Measurements from ENCODE around the gene CCNJL. TPM values are rescaled to one million over a fixed set of nuclear protein-coding genes. Genes with fewer than 3 reads are reported as not detected.

Gene CCNJL
- total and polyA plus RNA-seq, 4 donors: 0.07 to 0.84 (median 0.63) TPM

DNA sequence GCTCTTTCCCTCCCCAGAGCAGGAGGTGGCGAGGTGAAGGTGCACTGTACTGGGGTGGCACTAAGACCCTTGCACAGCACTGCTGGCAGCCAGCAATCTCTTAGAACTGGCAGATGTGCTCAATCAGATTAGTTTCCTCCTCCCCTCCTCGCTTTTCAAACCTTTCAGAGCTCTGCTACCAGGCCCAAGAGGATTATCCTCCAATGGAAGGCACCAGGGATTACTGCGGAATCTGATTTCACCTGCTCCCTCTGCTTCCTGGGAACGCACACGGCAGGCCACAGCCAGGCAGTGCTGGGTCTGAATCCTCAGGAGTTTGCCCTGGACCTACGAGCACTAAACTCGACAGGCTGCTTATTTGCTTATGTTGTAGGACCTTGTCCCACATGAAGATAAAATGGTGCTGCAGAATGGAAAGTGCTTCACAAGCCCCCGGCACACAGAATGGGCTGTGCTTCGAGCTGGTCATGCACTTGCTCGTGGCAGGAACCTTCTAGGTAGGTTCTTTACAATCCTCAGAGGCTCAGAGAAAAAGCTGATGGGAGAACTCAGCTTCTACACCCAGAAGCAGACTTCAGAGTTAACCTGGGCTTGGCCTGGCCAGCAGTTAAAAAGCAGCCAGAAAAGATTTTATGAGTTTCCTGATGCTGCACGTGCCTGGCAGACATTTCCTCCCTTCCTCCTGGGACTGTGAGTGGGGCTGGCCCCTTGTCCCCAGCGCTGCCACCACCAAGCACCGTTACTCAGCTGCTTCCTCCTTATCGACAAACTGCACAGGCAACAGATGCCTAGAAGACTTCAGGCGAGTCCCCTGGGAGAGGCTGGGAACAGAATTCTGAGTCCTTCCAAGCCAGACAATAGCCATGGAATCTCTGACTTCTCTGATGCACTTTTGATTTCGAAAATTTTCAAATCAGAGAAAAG is 50.0 kb downstream of the CCNJL start:
- no peak overlapping the region for H3K9ac ChIP-seq (ENCODE audit: low read depth in 1 of 2, low read length in 2 of 2)
- peaks cover 0 to 2% (median 0%) of the 10 kb centered on the region in 4 donors for H3K4me1 ChIP-seq (ENCODE audit: control insufficient read depth in 4 of 4, insufficient read depth in 4 of 4, low read length in 3 of 4)
- peaks cover 0 to 2% (median 0%) of the 10 kb centered on the region in 4 donors for H3K27me3 ChIP-seq (ENCODE audit: control insufficient read depth in 4 of 4, insufficient read depth in 4 of 4, low read length in 3 of 4)
- no peaks in the 10 kb centered on the region for H3K9me3 ChIP-seq (ENCODE audit: control insufficient read depth in 4 of 4, low read length in 3 of 4)
- H3K36me3 ChIP-seq (ENCODE audit: control insufficient read depth in 4 of 4, insufficient read depth in 3 of 4, low read depth in 1 of 4, low read length in 3 of 4): no peaks in the 10 kb centered on the region
- whole genome bisulfite sequencing: 55% methylated on average over 16 of the region's 16 CpGs
- TF ChIP-seq YY1 (IDR thresholded peaks at IDR 0.05) (no peak), NR2F2 (IDR thresholded peaks at IDR 0.05) (no peak), RAD21 (IDR thresholded peaks at IDR 0.05) (no peak), FOXA1 (IDR thresholded peaks at IDR 0.05) (no peak), EGR1 (IDR thresholded peaks at IDR 0.05; ENCODE audit: low read depth in 2 of 2) (no peak), GABPA (IDR thresholded peaks at IDR 0.05 in 1 of 2, conservative IDR thresholded peaks at IDR 0.05 in 1 of 2) (no peak), TAF1 (conservative IDR thresholded peaks at IDR 0.05) (no peak), HNF4A (conservative IDR thresholded peaks at IDR 0.05) (no peak), FOXA2 (IDR thresholded peaks at IDR 0.05) (no peak), RXRA (IDR thresholded peaks at IDR 0.05) (no peak), JUND (IDR thresholded peaks at IDR 0.05) (no peak), SP1 (IDR thresholded peaks at IDR 0.05) (no peak), HNF4G (IDR thresholded peaks at IDR 0.05) (no peak)
- TF ChIP-seq, protein P1, sequence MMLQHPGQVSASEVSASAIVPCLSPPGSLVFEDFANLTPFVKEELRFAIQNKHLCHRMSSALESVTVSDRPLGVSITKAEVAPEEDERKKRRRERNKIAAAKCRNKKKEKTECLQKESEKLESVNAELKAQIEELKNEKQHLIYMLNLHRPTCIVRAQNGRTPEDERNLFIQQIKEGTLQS (IDR thresholded peaks at IDR 0.05): no peak
- TF ChIP-seq, protein P2, sequence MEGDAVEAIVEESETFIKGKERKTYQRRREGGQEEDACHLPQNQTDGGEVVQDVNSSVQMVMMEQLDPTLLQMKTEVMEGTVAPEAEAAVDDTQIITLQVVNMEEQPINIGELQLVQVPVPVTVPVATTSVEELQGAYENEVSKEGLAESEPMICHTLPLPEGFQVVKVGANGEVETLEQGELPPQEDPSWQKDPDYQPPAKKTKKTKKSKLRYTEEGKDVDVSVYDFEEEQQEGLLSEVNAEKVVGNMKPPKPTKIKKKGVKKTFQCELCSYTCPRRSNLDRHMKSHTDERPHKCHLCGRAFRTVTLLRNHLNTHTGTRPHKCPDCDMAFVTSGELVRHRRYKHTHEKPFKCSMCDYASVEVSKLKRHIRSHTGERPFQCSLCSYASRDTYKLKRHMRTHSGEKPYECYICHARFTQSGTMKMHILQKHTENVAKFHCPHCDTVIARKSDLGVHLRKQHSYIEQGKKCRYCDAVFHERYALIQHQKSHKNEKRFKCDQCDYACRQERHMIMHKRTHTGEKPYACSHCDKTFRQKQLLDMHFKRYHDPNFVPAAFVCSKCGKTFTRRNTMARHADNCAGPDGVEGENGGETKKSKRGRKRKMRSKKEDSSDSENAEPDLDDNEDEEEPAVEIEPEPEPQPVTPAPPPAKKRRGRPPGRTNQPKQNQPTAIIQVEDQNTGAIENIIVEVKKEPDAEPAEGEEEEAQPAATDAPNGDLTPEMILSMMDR (IDR thresholded peaks at IDR 0.05; ENCODE audit: low read depth, low read length, missing input control): no peak
- TF ChIP-seq, protein P3, sequence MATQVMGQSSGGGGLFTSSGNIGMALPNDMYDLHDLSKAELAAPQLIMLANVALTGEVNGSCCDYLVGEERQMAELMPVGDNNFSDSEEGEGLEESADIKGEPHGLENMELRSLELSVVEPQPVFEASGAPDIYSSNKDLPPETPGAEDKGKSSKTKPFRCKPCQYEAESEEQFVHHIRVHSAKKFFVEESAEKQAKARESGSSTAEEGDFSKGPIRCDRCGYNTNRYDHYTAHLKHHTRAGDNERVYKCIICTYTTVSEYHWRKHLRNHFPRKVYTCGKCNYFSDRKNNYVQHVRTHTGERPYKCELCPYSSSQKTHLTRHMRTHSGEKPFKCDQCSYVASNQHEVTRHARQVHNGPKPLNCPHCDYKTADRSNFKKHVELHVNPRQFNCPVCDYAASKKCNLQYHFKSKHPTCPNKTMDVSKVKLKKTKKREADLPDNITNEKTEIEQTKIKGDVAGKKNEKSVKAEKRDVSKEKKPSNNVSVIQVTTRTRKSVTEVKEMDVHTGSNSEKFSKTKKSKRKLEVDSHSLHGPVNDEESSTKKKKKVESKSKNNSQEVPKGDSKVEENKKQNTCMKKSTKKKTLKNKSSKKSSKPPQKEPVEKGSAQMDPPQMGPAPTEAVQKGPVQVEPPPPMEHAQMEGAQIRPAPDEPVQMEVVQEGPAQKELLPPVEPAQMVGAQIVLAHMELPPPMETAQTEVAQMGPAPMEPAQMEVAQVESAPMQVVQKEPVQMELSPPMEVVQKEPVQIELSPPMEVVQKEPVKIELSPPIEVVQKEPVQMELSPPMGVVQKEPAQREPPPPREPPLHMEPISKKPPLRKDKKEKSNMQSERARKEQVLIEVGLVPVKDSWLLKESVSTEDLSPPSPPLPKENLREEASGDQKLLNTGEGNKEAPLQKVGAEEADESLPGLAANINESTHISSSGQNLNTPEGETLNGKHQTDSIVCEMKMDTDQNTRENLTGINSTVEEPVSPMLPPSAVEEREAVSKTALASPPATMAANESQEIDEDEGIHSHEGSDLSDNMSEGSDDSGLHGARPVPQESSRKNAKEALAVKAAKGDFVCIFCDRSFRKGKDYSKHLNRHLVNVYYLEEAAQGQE (IDR thresholded peaks at IDR 0.05): no peak
- TF ChIP-seq, protein P4, sequence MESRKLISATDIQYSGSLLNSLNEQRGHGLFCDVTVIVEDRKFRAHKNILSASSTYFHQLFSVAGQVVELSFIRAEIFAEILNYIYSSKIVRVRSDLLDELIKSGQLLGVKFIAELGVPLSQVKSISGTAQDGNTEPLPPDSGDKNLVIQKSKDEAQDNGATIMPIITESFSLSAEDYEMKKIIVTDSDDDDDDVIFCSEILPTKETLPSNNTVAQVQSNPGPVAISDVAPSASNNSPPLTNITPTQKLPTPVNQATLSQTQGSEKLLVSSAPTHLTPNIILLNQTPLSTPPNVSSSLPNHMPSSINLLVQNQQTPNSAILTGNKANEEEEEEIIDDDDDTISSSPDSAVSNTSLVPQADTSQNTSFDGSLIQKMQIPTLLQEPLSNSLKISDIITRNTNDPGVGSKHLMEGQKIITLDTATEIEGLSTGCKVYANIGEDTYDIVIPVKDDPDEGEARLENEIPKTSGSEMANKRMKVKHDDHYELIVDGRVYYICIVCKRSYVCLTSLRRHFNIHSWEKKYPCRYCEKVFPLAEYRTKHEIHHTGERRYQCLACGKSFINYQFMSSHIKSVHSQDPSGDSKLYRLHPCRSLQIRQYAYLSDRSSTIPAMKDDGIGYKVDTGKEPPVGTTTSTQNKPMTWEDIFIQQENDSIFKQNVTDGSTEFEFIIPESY (IDR thresholded peaks at IDR 0.05): no peak
- TF ChIP-seq, protein P5, sequence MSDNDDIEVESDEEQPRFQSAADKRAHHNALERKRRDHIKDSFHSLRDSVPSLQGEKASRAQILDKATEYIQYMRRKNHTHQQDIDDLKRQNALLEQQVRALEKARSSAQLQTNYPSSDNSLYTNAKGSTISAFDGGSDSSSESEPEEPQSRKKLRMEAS (IDR thresholded peaks at IDR 0.05): no peak
- peak; percentile 73 for DNase-seq (ENCODE audit: low spot score)
- no peak overlapping the region for H3K4me3 ChIP-seq (ENCODE audit: low read depth in 1 of 3, low read length in 3 of 3)
- no peak overlapping the region for H3K27ac ChIP-seq (ENCODE audit: low read depth in 1 of 2, low read length in 2 of 2)

All from liver (tissue), 9 donors.